PC-3 (cell line): Measurements from ENCODE around the gene DRD1.

Experiments used
- EZH2phosphoT487 ChIP-seq: fragments of 300-600 bp; sonication (generic); IDR thresholded peaks from 2 replicates; pipeline ENCODE4 v1.6.1; 2018; ENCODE audit warnings: mild to moderate bottlenecking, antibody characterized with exemption, low read length, borderline replicate concordance
- TF ChIP-seq, protein P1 (sequence below): fragments of 300-600 bp; sonication (generic); conservative IDR thresholded peaks from 2 replicates; pipeline ENCODE4 v1.5.1; 2017; ENCODE audit warnings: antibody characterized with exemption, low read depth, mild to moderate bottlenecking, low read length

DNA sequence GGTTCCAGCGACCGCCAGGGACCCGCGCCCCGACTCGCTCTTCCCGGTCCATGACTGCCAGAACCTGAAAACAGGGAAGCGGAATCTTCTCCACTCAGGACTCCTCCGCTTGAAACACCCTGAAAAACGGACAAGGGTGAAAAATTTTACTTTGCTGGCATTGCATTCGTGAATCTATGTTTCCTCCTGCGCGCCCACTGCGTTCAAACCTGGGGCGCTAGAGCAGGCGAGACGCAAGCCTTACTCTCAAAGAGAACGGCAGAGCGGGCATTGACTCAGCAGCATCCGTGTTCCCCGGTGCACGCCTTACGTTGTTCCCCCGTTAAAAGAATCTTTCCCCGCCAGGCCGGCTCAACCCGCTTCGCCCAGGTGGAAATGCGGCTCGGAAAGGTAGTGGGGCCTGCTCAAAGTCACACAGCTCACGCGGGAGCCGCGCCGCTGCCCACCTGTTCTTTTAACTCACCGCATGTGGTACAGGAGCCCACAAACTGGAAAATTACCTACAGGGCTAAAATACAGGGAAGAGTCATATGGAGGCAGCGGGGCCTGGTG lies 999 bp upstream of the DRD1 start:
- TF ChIP-seq, protein P1, sequence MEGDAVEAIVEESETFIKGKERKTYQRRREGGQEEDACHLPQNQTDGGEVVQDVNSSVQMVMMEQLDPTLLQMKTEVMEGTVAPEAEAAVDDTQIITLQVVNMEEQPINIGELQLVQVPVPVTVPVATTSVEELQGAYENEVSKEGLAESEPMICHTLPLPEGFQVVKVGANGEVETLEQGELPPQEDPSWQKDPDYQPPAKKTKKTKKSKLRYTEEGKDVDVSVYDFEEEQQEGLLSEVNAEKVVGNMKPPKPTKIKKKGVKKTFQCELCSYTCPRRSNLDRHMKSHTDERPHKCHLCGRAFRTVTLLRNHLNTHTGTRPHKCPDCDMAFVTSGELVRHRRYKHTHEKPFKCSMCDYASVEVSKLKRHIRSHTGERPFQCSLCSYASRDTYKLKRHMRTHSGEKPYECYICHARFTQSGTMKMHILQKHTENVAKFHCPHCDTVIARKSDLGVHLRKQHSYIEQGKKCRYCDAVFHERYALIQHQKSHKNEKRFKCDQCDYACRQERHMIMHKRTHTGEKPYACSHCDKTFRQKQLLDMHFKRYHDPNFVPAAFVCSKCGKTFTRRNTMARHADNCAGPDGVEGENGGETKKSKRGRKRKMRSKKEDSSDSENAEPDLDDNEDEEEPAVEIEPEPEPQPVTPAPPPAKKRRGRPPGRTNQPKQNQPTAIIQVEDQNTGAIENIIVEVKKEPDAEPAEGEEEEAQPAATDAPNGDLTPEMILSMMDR = no peak
- TF ChIP-seq EZH2phosphoT487 = no peak
